HepG2 (cell line): Measurements from ENCODE around the gene FOLR1. TPM values are rescaled to one million over a fixed set of nuclear protein-coding genes. Genes with fewer than 3 reads are reported as not detected.
A peak's percentile ranks its signal among the peaks of the same experiment; 100 is the strongest.

Experiments used
- ATAC-seq: fragments of 200-7000 bp; cut with Tn5 transposase; 3 replicates; pipeline ENCODE4 v1.9.1; 2020; ENCODE audit warnings: mild to moderate bottlenecking, moderate library complexity
- BruUV-seq: library from RNA; stranded (reverse); fragments of 400-500 nt; replicated peaks from 2 replicates; lab custom pipeline; 2021; lab: Mats Ljungman, UMichigan
- CTCF ChIA-PET: fragments of 300-600 bp; formaldehyde crosslinking; extraction: SDS; loops from one replicate; lab custom pipeline; 2021; ENCODE audit warnings: low total read pairs, inconsistent platforms, low intra/inter-chr PET ratio; lab: Yijun Ruan, JAX
- POLR2A ChIA-PET: fragments of 350-600 bp; sonication (Branson Sonifier 250); formaldehyde crosslinking; loops from one replicate; lab custom pipeline; 2020; ENCODE audit warnings: antibody characterized with exemption, inconsistent platforms; lab: Yijun Ruan, JAX
- DNase-seq: peaks from one replicate; pipeline ENCODE4 v3.0.0-alpha.2; 2015; ENCODE audit warnings: low spot score
- FAIRE-seq: peaks from 3 replicates; lab custom pipeline; 2011; peaks lifted over from hg19 to GRCh38; lab: Jason Lieb, UNC
- H2AFZ ChIP-seq: one replicate; pipeline ENCODE4 v1.6.1; 2011; ENCODE audit warnings: low read length, inconsistent platforms
- H3K27ac ChIP-seq: fragments of 300-600 bp; 3 replicates; pipeline ENCODE4 v1.8.0; 2011; ENCODE audit warnings: mixed run types, mild to moderate bottlenecking, mixed read lengths, low read length, inconsistent platforms; ENCODE audit not compliant: insufficient read depth; ENCODE audit errors: extremely low read length
- H3K27me3 ChIP-seq, 2 experiments: fragments of 200-600 bp in 1 of 2; 2 replicates in 1 of 2; 3 replicates in 1 of 2; pipeline versions ENCODE4 v1.6.0 to v1.8.0; 2011; ENCODE audit warnings: low read length in 2 of 2, mild to moderate bottlenecking in 2 of 2, moderate library complexity in 2 of 2, inconsistent platforms in 1 of 2; ENCODE audit not compliant: insufficient read depth in 2 of 2, control insufficient read depth in 1 of 2
- H3K36me3 ChIP-seq, 2 experiments: fragments of 200-600 bp in 1 of 2; replicated peaks in 1 of 2; 2 replicates in 1 of 2; 3 replicates in 1 of 2; pipeline versions ENCODE4 v1.5.1 to v1.8.0; 2011; ENCODE audit warnings: low read length in 2 of 2, inconsistent platforms in 1 of 2; ENCODE audit not compliant: insufficient read depth in 2 of 2, control insufficient read depth in 1 of 2
- H3K4me1 ChIP-seq: 2 replicates; pipeline ENCODE4 v1.5.1; 2012; ENCODE audit warnings: low read length, inconsistent platforms; ENCODE audit not compliant: insufficient read depth
- H3K4me2 ChIP-seq: 2 replicates; pipeline ENCODE4 v1.6.0; 2011; ENCODE audit warnings: low read depth, low read length, inconsistent platforms
- H3K4me3 ChIP-seq, 3 experiments: fragments of 200-600 bp in 1 of 3; sonication (generic), shearing (Covaris generic) in 1 of 3; replicated peaks in 1 of 3; 2 replicates each; pipeline ENCODE4 v1.5.1; 2011 to 2016; ENCODE audit warnings: low read length in 3 of 3, inconsistent platforms in 2 of 3, low read depth in 2 of 3, mild to moderate bottlenecking in 2 of 3, control low read depth in 1 of 3, mixed read lengths in 1 of 3; ENCODE audit not compliant: insufficient read depth in 1 of 3
- H3K79me2 ChIP-seq: one replicate; pipeline ENCODE4 v1.6.1; 2011; ENCODE audit warnings: low read length, inconsistent platforms; ENCODE audit not compliant: insufficient read depth
- H3K9ac ChIP-seq: 2 replicates; pipeline ENCODE4 v1.6.0; 2011; ENCODE audit warnings: mild to moderate bottlenecking, low read depth, low read length, inconsistent platforms; ENCODE audit not compliant: insufficient read depth
- H3K9me3 ChIP-seq: 2 replicates; pipeline ENCODE4 v1.5.1; 2012; ENCODE audit warnings: mild to moderate bottlenecking, low read length
- H4K20me1 ChIP-seq: 2 replicates; pipeline ENCODE4 v1.6.0; 2011; ENCODE audit warnings: inconsistent platforms, mild to moderate bottlenecking, low read length, moderate library complexity; ENCODE audit not compliant: insufficient read depth
- ATRX ChIP-seq: sonication (generic); formaldehyde crosslinking; IDR thresholded peaks from 2 replicates; pipeline ENCODE4 v1.4.0; 2020; ENCODE audit warnings: missing genetic modification reagents, borderline replicate concordance
- RARA ChIP-seq: IDR thresholded peaks from 2 replicates; pipeline ENCODE4 v1.6.1; 2016; ENCODE audit warnings: missing genetic modification reagents, missing compliant biosample characterization
- XRCC5 ChIP-seq: fragments of 200-400 bp; formaldehyde crosslinking; optimal IDR thresholded peaks from 2 replicates; pipeline ENCODE3; 2017; ENCODE audit warnings: mild to moderate bottlenecking, low read length
- ZBTB42 ChIP-seq: sonication (generic); formaldehyde crosslinking; IDR thresholded peaks from 2 replicates; pipeline ENCODE4 v1.5.0; 2020; ENCODE audit warnings: mild to moderate bottlenecking, missing genetic modification reagents
- ZNF775 ChIP-seq: sonication (generic); formaldehyde crosslinking; IDR thresholded peaks from 2 replicates; pipeline ENCODE4 v1.4.0; 2020; ENCODE audit warnings: missing genetic modification reagents, mild to moderate bottlenecking, moderate library complexity, borderline replicate concordance
- WGBS: methylation state at CpG from one replicate; pipeline ENCODE4 v1.1.6; 2017; ENCODE audit warnings: low lambda C conversion rate; 5-methylcytosine and 5-hydroxymethylcytosine counted together
- in situ Hi-C: cut with HindIII; loops from 2 replicates; pipeline ENCODE4 v1.10.0; 2017; ENCODE audit warnings: low pct_unique_long_range_greater_than_20kb; ENCODE audit not compliant: extremely low pct_ligation_motif_present
- intact Hi-C: fragments of 100-400 bp; cut with micrococcal nuclease; formaldehyde crosslinking; loops from one replicate; pipeline ENCODE4 v1.10.0; 2022; ENCODE audit not compliant: unreplicated experiment
- polyA plus RNA-seq, 8 experiments: library from polyadenylated mRNA; depleted of rRNA in 3 of 8; stranded (reverse) in 7 of 8; unstranded in 1 of 8; fragments of >200 nt; fragmentation: Illumina TruSeq in 4 of 8; extraction: Trizol in 4 of 8; gene quantifications; 2 replicates each; pipeline versions ENCODE4 v1.2.1 to v1.2.3, GENCODE V29; 2011 to 2016; ENCODE audit warnings: low read depth in 4 of 8, missing spikeins in 1 of 8, mixed read lengths in 1 of 8; ENCODE audit not compliant: insufficient read depth in 1 of 8
- total RNA-seq, 5 experiments: library from RNA; depleted of rRNA; stranded (reverse); fragments of >200 nt; fragmentation: Illumina TruSeq; extraction: Trizol; gene quantifications; 2 replicates each; pipeline ENCODE4 v1.2.3, GENCODE V29; 2016; ENCODE audit warnings: low read depth in 1 of 5

FOLR1 gene
- total and polyA plus RNA-seq, 2 of the 13 experiments (the other 11 are each of a cell fraction or from before 2014, with no cell fraction given): 0.20 TPM; not detected in 1

GRCh38 chr11:72144807-72145565, 47.0 kb upstream of the FOLR1 start:
- ChIA-PET CTCF (no interaction called here), POLR2A (no interaction called here)
- no peaks in the 10 kb centered on the region for H3K36me3 ChIP-seq
- H3K4me1 ChIP-seq: no peaks in the 10 kb centered on the region
- no peak for DNase-seq
- no peak for ATAC-seq
- BruUV-seq: no TSS peak
- H2AFZ ChIP-seq: no peak overlapping the region
- no peak for TF ChIP-seq XRCC5
- no peak for TF ChIP-seq ZBTB42
- TF ChIP-seq ATRX (CRISPR knock-in tag): no peak
- TF ChIP-seq, all 625 proteins: peak for 0
- Histone ChIP-seq H3K27ac (no peak overlapping the region), H3K27me3 (peaks cover 0 to 3% of the 10 kb centered on the region in 2 experiments; a peak in 2 of 5 replicates), H3K4me2 (no peak overlapping the region), H3K79me2 (no peaks in the 10 kb centered on the region), H3K4me3 (no peak overlapping the region), H4K20me1 (no peaks in the 10 kb centered on the region), H3K9me3 (no peaks in the 10 kb centered on the region), H3K9ac (no peak overlapping the region)
- intact Hi-C loops: loop anchor here (1.0 kb wide), 1 partner anchor 120 kb away; no protein-coding TSS in a partner anchor
- in situ Hi-C loops: no loop called here
- 50% methylated on average over 4 of the region's 4 CpGs for WGBS
- no peak for FAIRE-seq

- Histone ChIP-seq H3K4me2 (no peak overlapping the region), H3K4me1 (no peaks in the 10 kb centered on the region), H3K36me3 (no peaks in the 10 kb centered on the region), H4K20me1 (no peaks in the 10 kb centered on the region), H3K4me3 (no peak overlapping the region), H3K27ac (no peak overlapping the region), H3K79me2 (no peaks in the 10 kb centered on the region), H2AFZ (no peak overlapping the region), H3K9me3 (no peaks in the 10 kb centered on the region), H3K9ac (no peak overlapping the region), H3K27me3 (peaks cover 0 to 3% of the 10 kb centered on the region in 2 experiments; a peak in 2 of 5 replicates)
- no TSS peak for BruUV-seq
- ATAC-seq (no peak), FAIRE-seq (no peak), DNase-seq (no peak)
- in situ Hi-C loops: no loop called here
- TF ChIP-seq ZNF775 (CRISPR knock-in tag): no peak
- TF ChIP-seq RARA (CRISPR knock-in tag): 0 out of 2 replicates have a peak, but pooled peaks have one; percentile 19
- ChIA-PET POLR2A (no interaction called here), CTCF (no interaction called here)
- intact Hi-C loops: no loop called here
- 0% methylated on average over 2 of the region's 2 CpGs for WGBS
Measured at GRCh38 chr11:72146625-72147024, 45.3 kb upstream of the FOLR1 start.
